ENCODE results near the gene MAP1LC3B. TPM values are rescaled to one million over a fixed set of nuclear protein-coding genes. Genes with fewer than 3 reads are reported as not detected.

The MAP1LC3B gene
- total and polyA plus RNA-seq, 2 of the 8 experiments (the other 6 are each of a cell fraction or from before 2014, with no cell fraction given): 29.5 to 48.5 TPM

DNA sequence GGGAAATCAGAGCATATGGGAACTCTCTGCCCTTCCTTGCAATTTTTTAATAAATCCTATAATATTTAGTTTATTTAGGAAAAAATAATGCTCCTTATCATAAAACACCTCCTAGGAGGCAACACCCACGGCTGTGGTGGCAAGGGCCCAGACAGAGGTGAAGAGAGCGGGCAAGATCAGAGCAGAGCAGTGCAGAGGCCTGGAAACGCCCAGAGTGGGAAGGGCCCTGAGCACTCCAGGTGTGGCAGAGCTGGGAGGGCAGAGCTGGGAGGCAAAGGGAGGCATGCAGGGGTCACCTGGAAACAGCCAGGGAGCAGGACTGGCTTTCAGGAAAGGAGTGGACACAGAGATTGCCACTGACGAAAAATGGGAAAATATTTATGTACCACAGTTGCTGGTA is 25.8 kb upstream of the MAP1LC3B start:
- H3K4ac ChIP-seq (replicated peaks; ENCODE audit: insufficient read length, low read depth, low read length): no peak overlapping the region
- FAIRE-seq (no peak), DNase-seq (ENCODE audit: low read depth in 1 of 2, low spot score in 2 of 2) (no peak)
- peaks cover 4 to 16% of the 10 kb centered on the region in 2 experiments for H4K20me1 ChIP-seq (replicated peaks in 1 of 2; ENCODE audit: control insufficient read depth in 1 of 2, insufficient read depth in 2 of 2, low read length in 2 of 2)
- H2AFZ ChIP-seq (ENCODE audit: low read length): no peak overlapping the region
- H2AK5ac ChIP-seq (ENCODE audit: low read depth, low read length): no peak overlapping the region
- H4K8ac ChIP-seq (ENCODE audit: extremely low read depth, insufficient read depth, low read length): no peak overlapping the region
- no peak overlapping the region for H4K91ac ChIP-seq (replicated peaks; ENCODE audit: insufficient read length, low read length)
- no peak overlapping the region for H3K56ac ChIP-seq (replicated peaks; ENCODE audit: insufficient read length, low read depth, low read length)
- no peaks in the 10 kb centered on the region for H3K23me2 ChIP-seq (ENCODE audit: low read depth, low read length)
- H3K36me3 ChIP-seq (ENCODE audit: control insufficient read depth in 2 of 4, insufficient read depth in 4 of 4, low read length in 3 of 4): peaks cover 0 to 2% (median under 1%) of the 10 kb centered on the region in 4 experiments; a peak in 1 of 8 replicates
- H2BK12ac ChIP-seq (ENCODE audit: low read depth, low read length): no peak overlapping the region
- no peak overlapping the region for H3K14ac ChIP-seq (ENCODE audit: insufficient read length)
- no peak overlapping the region; the same call in 1 of the 2 replicates for H2BK5ac ChIP-seq (ENCODE audit: low read depth, low read length)
- H3K9ac ChIP-seq (replicated peaks in 1 of 4; ENCODE audit: extremely low read depth in 1 of 4, low read depth in 3 of 4, low read length in 3 of 4): no peak overlapping the region
- H3K4me1 ChIP-seq (replicated peaks in 1 of 4; ENCODE audit: control insufficient read depth in 3 of 4, insufficient read depth in 4 of 4, low read length in 3 of 4): peaks cover 0 to 12% (median 0%) of the 10 kb centered on the region in 4 experiments; a peak in 3 of 7 replicates
- no peak overlapping the region for H3K4me3 ChIP-seq (ENCODE audit: extremely low read depth in 1 of 4, insufficient read depth in 2 of 4, low read depth in 3 of 4, low read length in 4 of 4)
- WGBS, 2 experiments (ENCODE audit: extremely low coverage in 1 of 2, insufficient coverage in 1 of 2, insufficient read length in 1 of 2, insufficient replicate concordance in 2 of 2, low coverage in 1 of 2, low lambda C conversion rate in 2 of 2, missing lambda C conversion rate in 1 of 2): 85% methylated on average over 4 of the region's 4 CpGs; no CpG with 5 or more reads in 1 of the 2 experiments
- no peak for TF ChIP-seq TEAD4 (IDR thresholded peaks at IDR 0.05; ENCODE audit: low read depth, low read length)
- no peak for TF ChIP-seq EP300 (IDR thresholded peaks at IDR 0.05; ENCODE audit: borderline replicate concordance in 1 of 2, low read depth in 2 of 2, low read length in 2 of 2)
- no peak for TF ChIP-seq KDM5A (IDR thresholded peaks at IDR 0.05; ENCODE audit: low read length)
- TF ChIP-seq, protein P1, sequence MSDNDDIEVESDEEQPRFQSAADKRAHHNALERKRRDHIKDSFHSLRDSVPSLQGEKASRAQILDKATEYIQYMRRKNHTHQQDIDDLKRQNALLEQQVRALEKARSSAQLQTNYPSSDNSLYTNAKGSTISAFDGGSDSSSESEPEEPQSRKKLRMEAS (IDR thresholded peaks at IDR 0.05): no peak
- no peak for TF ChIP-seq BACH1 (IDR thresholded peaks at IDR 0.05; ENCODE audit: low read length)
- TF ChIP-seq RFX5 (IDR thresholded peaks at IDR 0.05; ENCODE audit: borderline replicate concordance, low read depth, low read length): no peak
- no peak for TF ChIP-seq CHD2 (IDR thresholded peaks at IDR 0.05; ENCODE audit: low read length)
- POLR2A ChIA-PET (ENCODE audit: partially characterized antibody): no interaction called here
- H3K9me3 ChIP-seq (ENCODE audit: insufficient read depth in 2 of 2, low read depth in 1 of 2, low read length in 1 of 2): no peaks in the 10 kb centered on the region
- no peak overlapping the region for H3K4me2 ChIP-seq (ENCODE audit: insufficient read depth in 1 of 2, low read depth in 2 of 2, low read length in 2 of 2)
- H3K18ac ChIP-seq (ENCODE audit: extremely low read depth, low read length): no peak overlapping the region
- CTCF ChIA-PET (ENCODE audit: partially characterized antibody): interaction anchor here (1.5 kb wide), 1 partner anchor 28 kb away, joined by 3 read pairs; no protein-coding TSS in a partner anchor
- H3K27ac ChIP-seq (ENCODE audit: low read depth, low read length): no peak overlapping the region
- H3K27me3 ChIP-seq (replicated peaks in 1 of 4; ENCODE audit: control insufficient read depth in 3 of 4, extremely low read depth in 1 of 4, insufficient read depth in 3 of 4, low read length in 3 of 4): no peaks in the 10 kb centered on the region
- no peak overlapping the region for H4K5ac ChIP-seq (ENCODE audit: insufficient read length, low read depth, low read length)
- no peak overlapping the region for H3K23ac ChIP-seq (ENCODE audit: insufficient read length)
- no peak overlapping the region for H2BK120ac ChIP-seq (replicated peaks; ENCODE audit: low read depth, low read length)
- peaks cover 0 to 24% of the 10 kb centered on the region in 2 experiments; a peak in 1 of 4 replicates for H3K79me2 ChIP-seq (ENCODE audit: control insufficient read depth in 1 of 2, insufficient read depth in 2 of 2, low read length in 2 of 2)
- no peak overlapping the region for H2BK15ac ChIP-seq (ENCODE audit: low read length)
- no peak overlapping the region for H2BK20ac ChIP-seq (ENCODE audit: low read length)
- peaks cover 8% of the 10 kb centered on the region for H3K79me1 ChIP-seq (ENCODE audit: low read depth, low read length)
